ENCODE data around the gene LSMEM2. TPM values are rescaled to one million over a fixed set of nuclear protein-coding genes. Genes with fewer than 3 reads are reported as not detected.

LSMEM2 gene
- total RNA-seq, 1 experiment from 2014 or later = 0.57 TPM

DNA sequence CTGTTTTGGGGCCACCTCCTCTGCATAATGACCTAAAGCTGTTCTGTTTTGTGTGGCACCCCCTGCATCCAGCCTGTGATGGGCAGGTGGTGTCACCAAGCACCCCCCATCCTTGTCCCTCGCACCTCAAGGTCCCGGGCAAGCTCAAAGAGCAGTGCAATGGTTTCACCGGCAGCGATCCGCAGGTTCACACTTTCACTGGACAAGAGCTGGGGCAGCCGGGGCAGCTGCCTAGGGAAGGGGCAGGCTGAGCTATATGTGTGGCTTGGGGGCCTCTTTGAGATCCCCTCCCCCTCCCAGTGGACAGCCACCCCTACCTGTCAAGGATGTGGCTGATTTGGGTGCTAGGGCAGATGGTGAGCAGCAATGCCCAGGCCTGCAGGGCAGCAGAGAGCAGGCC, 10.2 kb downstream of the LSMEM2 start:
- CTCF ChIA-PET = interaction anchor here (0.6 kb wide), 1 partner anchor 62 kb away, joined by 3 read pairs; no protein-coding TSS in a partner anchor
- H3K36me3 Mint-ChIP-seq = peaks cover 21% of the 10 kb centered on the region
- no peak overlapping the region for H3K4me3 Mint-ChIP-seq
- no peaks in the 10 kb centered on the region; the same call in 1 of the 2 replicates for H3K27me3 Mint-ChIP-seq (ENCODE audit: low read depth)
- TF ChIP-seq ZNF317 (CRISPR knock-in tag; IDR thresholded peaks at IDR 0.05; ENCODE audit: borderline replicate concordance, low read depth) (no peak), ZNF219 (CRISPR knock-in tag; IDR thresholded peaks at IDR 0.05; ENCODE audit: borderline replicate concordance) (no peak), MXD4 (CRISPR knock-in tag; IDR thresholded peaks at IDR 0.05; ENCODE audit: borderline replicate concordance) (no peak), SMAD3 (CRISPR knock-in tag; IDR thresholded peaks at IDR 0.05; ENCODE audit: borderline replicate concordance) (no peak), ZNF138 (CRISPR knock-in tag; conservative IDR thresholded peaks at IDR 0.05) (no peak), KAT7 (CRISPR knock-in tag; IDR thresholded peaks at IDR 0.05; ENCODE audit: borderline replicate concordance) (no peak), TCF7 (CRISPR knock-in tag; IDR thresholded peaks at IDR 0.05; ENCODE audit: low read depth) (no peak), TEAD1 (CRISPR knock-in tag; IDR thresholded peaks at IDR 0.05) (no peak), CBFB (CRISPR knock-in tag; IDR thresholded peaks at IDR 0.05; ENCODE audit: low read depth) (no peak), ZNF396 (CRISPR knock-in tag; IDR thresholded peaks at IDR 0.05; ENCODE audit: borderline replicate concordance) (no peak), FOXP1 (CRISPR knock-in tag; IDR thresholded peaks at IDR 0.05; ENCODE audit: borderline replicate concordance) (no peak)
- TF ChIP-seq, protein P1, sequence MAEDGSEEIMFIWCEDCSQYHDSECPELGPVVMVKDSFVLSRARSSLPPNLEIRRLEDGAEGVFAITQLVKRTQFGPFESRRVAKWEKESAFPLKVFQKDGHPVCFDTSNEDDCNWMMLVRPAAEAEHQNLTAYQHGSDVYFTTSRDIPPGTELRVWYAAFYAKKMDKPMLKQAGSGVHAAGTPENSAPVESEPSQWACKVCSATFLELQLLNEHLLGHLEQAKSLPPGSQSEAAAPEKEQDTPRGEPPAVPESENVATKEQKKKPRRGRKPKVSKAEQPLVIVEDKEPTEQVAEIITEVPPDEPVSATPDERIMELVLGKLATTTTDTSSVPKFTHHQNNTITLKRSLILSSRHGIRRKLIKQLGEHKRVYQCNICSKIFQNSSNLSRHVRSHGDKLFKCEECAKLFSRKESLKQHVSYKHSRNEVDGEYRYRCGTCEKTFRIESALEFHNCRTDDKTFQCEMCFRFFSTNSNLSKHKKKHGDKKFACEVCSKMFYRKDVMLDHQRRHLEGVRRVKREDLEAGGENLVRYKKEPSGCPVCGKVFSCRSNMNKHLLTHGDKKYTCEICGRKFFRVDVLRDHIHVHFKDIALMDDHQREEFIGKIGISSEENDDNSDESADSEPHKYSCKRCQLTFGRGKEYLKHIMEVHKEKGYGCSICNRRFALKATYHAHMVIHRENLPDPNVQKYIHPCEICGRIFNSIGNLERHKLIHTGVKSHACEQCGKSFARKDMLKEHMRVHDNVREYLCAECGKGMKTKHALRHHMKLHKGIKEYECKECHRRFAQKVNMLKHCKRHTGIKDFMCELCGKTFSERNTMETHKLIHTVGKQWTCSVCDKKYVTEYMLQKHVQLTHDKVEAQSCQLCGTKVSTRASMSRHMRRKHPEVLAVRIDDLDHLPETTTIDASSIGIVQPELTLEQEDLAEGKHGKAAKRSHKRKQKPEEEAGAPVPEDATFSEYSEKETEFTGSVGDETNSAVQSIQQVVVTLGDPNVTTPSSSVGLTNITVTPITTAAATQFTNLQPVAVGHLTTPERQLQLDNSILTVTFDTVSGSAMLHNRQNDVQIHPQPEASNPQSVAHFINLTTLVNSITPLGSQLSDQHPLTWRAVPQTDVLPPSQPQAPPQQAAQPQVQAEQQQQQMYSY (CRISPR knock-in tag; IDR thresholded peaks at IDR 0.05) = no peak
- TF ChIP-seq, protein P2, sequence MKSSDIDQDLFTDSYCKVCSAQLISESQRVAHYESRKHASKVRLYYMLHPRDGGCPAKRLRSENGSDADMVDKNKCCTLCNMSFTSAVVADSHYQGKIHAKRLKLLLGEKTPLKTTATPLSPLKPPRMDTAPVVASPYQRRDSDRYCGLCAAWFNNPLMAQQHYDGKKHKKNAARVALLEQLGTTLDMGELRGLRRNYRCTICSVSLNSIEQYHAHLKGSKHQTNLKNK (CRISPR knock-in tag; IDR thresholded peaks at IDR 0.05) = no peak
- TF ChIP-seq, protein P3, sequence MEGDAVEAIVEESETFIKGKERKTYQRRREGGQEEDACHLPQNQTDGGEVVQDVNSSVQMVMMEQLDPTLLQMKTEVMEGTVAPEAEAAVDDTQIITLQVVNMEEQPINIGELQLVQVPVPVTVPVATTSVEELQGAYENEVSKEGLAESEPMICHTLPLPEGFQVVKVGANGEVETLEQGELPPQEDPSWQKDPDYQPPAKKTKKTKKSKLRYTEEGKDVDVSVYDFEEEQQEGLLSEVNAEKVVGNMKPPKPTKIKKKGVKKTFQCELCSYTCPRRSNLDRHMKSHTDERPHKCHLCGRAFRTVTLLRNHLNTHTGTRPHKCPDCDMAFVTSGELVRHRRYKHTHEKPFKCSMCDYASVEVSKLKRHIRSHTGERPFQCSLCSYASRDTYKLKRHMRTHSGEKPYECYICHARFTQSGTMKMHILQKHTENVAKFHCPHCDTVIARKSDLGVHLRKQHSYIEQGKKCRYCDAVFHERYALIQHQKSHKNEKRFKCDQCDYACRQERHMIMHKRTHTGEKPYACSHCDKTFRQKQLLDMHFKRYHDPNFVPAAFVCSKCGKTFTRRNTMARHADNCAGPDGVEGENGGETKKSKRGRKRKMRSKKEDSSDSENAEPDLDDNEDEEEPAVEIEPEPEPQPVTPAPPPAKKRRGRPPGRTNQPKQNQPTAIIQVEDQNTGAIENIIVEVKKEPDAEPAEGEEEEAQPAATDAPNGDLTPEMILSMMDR (IDR thresholded peaks at IDR 0.05) = no peak
- TF ChIP-seq, protein P4, sequence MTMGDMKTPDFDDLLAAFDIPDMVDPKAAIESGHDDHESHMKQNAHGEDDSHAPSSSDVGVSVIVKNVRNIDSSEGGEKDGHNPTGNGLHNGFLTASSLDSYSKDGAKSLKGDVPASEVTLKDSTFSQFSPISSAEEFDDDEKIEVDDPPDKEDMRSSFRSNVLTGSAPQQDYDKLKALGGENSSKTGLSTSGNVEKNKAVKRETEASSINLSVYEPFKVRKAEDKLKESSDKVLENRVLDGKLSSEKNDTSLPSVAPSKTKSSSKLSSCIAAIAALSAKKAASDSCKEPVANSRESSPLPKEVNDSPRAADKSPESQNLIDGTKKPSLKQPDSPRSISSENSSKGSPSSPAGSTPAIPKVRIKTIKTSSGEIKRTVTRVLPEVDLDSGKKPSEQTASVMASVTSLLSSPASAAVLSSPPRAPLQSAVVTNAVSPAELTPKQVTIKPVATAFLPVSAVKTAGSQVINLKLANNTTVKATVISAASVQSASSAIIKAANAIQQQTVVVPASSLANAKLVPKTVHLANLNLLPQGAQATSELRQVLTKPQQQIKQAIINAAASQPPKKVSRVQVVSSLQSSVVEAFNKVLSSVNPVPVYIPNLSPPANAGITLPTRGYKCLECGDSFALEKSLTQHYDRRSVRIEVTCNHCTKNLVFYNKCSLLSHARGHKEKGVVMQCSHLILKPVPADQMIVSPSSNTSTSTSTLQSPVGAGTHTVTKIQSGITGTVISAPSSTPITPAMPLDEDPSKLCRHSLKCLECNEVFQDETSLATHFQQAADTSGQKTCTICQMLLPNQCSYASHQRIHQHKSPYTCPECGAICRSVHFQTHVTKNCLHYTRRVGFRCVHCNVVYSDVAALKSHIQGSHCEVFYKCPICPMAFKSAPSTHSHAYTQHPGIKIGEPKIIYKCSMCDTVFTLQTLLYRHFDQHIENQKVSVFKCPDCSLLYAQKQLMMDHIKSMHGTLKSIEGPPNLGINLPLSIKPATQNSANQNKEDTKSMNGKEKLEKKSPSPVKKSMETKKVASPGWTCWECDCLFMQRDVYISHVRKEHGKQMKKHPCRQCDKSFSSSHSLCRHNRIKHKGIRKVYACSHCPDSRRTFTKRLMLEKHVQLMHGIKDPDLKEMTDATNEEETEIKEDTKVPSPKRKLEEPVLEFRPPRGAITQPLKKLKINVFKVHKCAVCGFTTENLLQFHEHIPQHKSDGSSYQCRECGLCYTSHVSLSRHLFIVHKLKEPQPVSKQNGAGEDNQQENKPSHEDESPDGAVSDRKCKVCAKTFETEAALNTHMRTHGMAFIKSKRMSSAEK (CRISPR knock-in tag; IDR thresholded peaks at IDR 0.05; ENCODE audit: borderline replicate concordance) = no peak
- TF ChIP-seq, protein P5, sequence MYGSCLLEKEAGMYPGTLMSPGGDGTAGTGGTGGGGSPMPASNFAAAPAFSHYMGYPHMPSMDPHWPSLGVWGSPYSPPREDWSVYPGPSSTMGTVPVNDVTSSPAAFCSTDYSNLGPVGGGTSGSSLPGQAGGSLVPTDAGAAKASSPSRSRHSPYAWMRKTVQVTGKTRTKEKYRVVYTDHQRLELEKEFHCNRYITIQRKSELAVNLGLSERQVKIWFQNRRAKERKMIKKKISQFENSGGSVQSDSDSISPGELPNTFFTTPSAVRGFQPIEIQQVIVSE (CRISPR knock-in tag; IDR thresholded peaks at IDR 0.05; ENCODE audit: borderline replicate concordance) = no peak
- H3K4me1 Mint-ChIP-seq = peaks cover 12% of the 10 kb centered on the region
- DNase-seq (ENCODE audit: low spot score) (no peak), ATAC-seq (no peak)
- POLR2A ChIA-PET = interaction anchor here (0.9 kb wide), 1 partner anchor 9 kb away, joined by 3 read pairs; no protein-coding TSS in a partner anchor
- no peaks in the 10 kb centered on the region for H3K9me3 Mint-ChIP-seq
- H3K27ac Mint-ChIP-seq = no peak overlapping the region

All from WTC11 (cell line).